H9 (cell line): Measurements from ENCODE around the gene TAF4B. TPM values are rescaled to one million over a fixed set of nuclear protein-coding genes. Genes with fewer than 3 reads are reported as not detected.

Experiments used
- DNase-seq: peaks from one replicate; pipeline ENCODE4 v3.0.0-alpha.2; 2017
- H2AFZ ChIP-seq: one replicate; pipeline ENCODE4 v1.6.1; 2013; ENCODE audit warnings: mild to moderate bottlenecking, low read length, control low read depth, moderate library complexity
- H2AK5ac ChIP-seq: 2 replicates; pipeline ENCODE4 v1.6.1; 2013; ENCODE audit warnings: low read length, control low read depth, mixed read lengths; ENCODE audit not compliant: insufficient read length
- H2BK120ac ChIP-seq: one replicate; pipeline ENCODE4 v1.6.1; 2013; ENCODE audit warnings: low read depth, mild to moderate bottlenecking, low read length, control low read depth, inconsistent platforms; ENCODE audit not compliant: poor library complexity, severe bottlenecking
- H2BK12ac ChIP-seq: 2 replicates; pipeline ENCODE4 v1.6.1; 2013; ENCODE audit warnings: low read length, control low read depth, mixed read lengths, low read depth; ENCODE audit not compliant: insufficient read length
- H2BK15ac ChIP-seq: 2 replicates; pipeline ENCODE4 v1.6.1; 2013; ENCODE audit warnings: low read depth, low read length, control low read depth
- H2BK20ac ChIP-seq: one replicate; pipeline ENCODE4 v1.6.1; 2013; ENCODE audit warnings: low read depth, mild to moderate bottlenecking, low read length, control low read depth, inconsistent platforms; ENCODE audit not compliant: poor library complexity, severe bottlenecking
- H2BK5ac ChIP-seq: 2 replicates; pipeline ENCODE4 v1.6.1; 2013; ENCODE audit warnings: low read length, control low read depth, mixed read lengths; ENCODE audit not compliant: insufficient read length
- H3K14ac ChIP-seq: 2 replicates; pipeline ENCODE4 v1.6.1; 2013; ENCODE audit warnings: low read length, control low read depth; ENCODE audit not compliant: insufficient read depth
- H3K18ac ChIP-seq: 2 replicates; pipeline ENCODE4 v1.6.1; 2013; ENCODE audit warnings: low read depth, mild to moderate bottlenecking, mixed read lengths, low read length, control low read depth; ENCODE audit not compliant: insufficient read length
- H3K23ac ChIP-seq: 2 replicates; pipeline ENCODE4 v1.6.1; 2013; ENCODE audit warnings: low read length, control low read depth, mixed read lengths, low read depth; ENCODE audit not compliant: insufficient read length
- H3K23me2 ChIP-seq: 2 replicates; pipeline ENCODE4 v1.6.1; 2013; ENCODE audit warnings: low read depth, mild to moderate bottlenecking, mixed read lengths, low read length, control low read depth; ENCODE audit not compliant: insufficient read length, poor library complexity, severe bottlenecking
- H3K27ac ChIP-seq: 2 replicates; pipeline ENCODE4 v1.5.1; 2013; ENCODE audit warnings: low read length, control low read depth, mixed read lengths, low read depth; ENCODE audit not compliant: insufficient read length
- H3K27me3 ChIP-seq: 2 replicates; pipeline ENCODE4 v1.6.1; 2013; ENCODE audit warnings: low read length, control low read depth, inconsistent platforms; ENCODE audit not compliant: insufficient read depth
- H3K4ac ChIP-seq: 2 replicates; pipeline ENCODE4 v1.6.1; 2013; ENCODE audit warnings: low read depth, mild to moderate bottlenecking, control low read depth, inconsistent platforms, low read length, moderate library complexity
- H3K4me1 ChIP-seq: 2 replicates; pipeline ENCODE4 v1.6.1; 2013; ENCODE audit warnings: low read length, control low read depth, inconsistent platforms; ENCODE audit not compliant: insufficient read depth
- H3K4me2 ChIP-seq: 2 replicates; pipeline ENCODE4 v1.6.1; 2013; ENCODE audit warnings: low read length, control low read depth, mixed read lengths; ENCODE audit not compliant: insufficient read length, insufficient read depth
- H3K56ac ChIP-seq: 2 replicates; pipeline ENCODE4 v1.6.1; 2013; ENCODE audit warnings: low read depth, mild to moderate bottlenecking, mixed read lengths, low read length, control low read depth; ENCODE audit not compliant: insufficient read length
- H3K79me1 ChIP-seq: 2 replicates; pipeline ENCODE4 v1.6.1; 2013; ENCODE audit warnings: low read depth, mild to moderate bottlenecking, moderate library complexity, low read length, control low read depth, inconsistent platforms; ENCODE audit not compliant: insufficient read depth, poor library complexity, severe bottlenecking
- H3K79me2 ChIP-seq: 2 replicates; pipeline ENCODE4 v1.6.1; 2013; ENCODE audit warnings: low read length, control low read depth, inconsistent platforms; ENCODE audit not compliant: insufficient read depth
- H3K9ac ChIP-seq: 2 replicates; pipeline ENCODE4 v1.6.1; 2013; ENCODE audit warnings: low read length, control low read depth, mixed read lengths; ENCODE audit not compliant: insufficient read length; ENCODE audit errors: extremely low read depth
- H3K9me3 ChIP-seq: one replicate; pipeline ENCODE4 v1.6.1; 2013; ENCODE audit warnings: low read depth, low read length, inconsistent platforms; ENCODE audit not compliant: control insufficient read depth
- H3T11ph ChIP-seq: one replicate; pipeline ENCODE4 v1.6.1; 2013; ENCODE audit warnings: mild to moderate bottlenecking, low read length, control low read depth, inconsistent platforms
- H4K20me1 ChIP-seq: one replicate; pipeline ENCODE4 v1.6.1; 2013; ENCODE audit not compliant: control insufficient read depth, insufficient read length, insufficient read depth
- H4K5ac ChIP-seq: 2 replicates; pipeline ENCODE4 v1.6.1; 2013; ENCODE audit warnings: low read depth, mild to moderate bottlenecking, mixed read lengths, low read length, control low read depth; ENCODE audit not compliant: insufficient read length
- H4K8ac ChIP-seq: replicated peaks from 2 replicates; pipeline ENCODE4 v1.6.1; 2013; ENCODE audit warnings: low read length, control low read depth, mixed read lengths, low read depth; ENCODE audit not compliant: insufficient read length
- H4K91ac ChIP-seq: 2 replicates; pipeline ENCODE4 v1.6.1; 2013; ENCODE audit warnings: low read depth, mild to moderate bottlenecking, moderate library complexity, mixed read lengths, low read length, control low read depth; ENCODE audit not compliant: insufficient read length
- H3K27ac Mint-ChIP-seq, 3 experiments: 2 replicates in 2 of 3; 3 replicates in 1 of 3; pipeline ENCODE4 v1.8.0; 2020 to 2021; ENCODE audit warnings: mixed read lengths in 3 of 3, mild to moderate bottlenecking in 1 of 3, moderate library complexity in 1 of 3
- H3K27me3 Mint-ChIP-seq: 2 replicates; pipeline ENCODE4 v1.8.0; 2021; ENCODE audit warnings: low read depth, mild to moderate bottlenecking, moderate library complexity, mixed read lengths
- H3K36me3 Mint-ChIP-seq, 3 experiments: 2 replicates in 2 of 3; 3 replicates in 1 of 3; pipeline ENCODE4 v1.8.0; 2020 to 2021; ENCODE audit warnings: low read depth in 3 of 3, mixed read lengths in 3 of 3; ENCODE audit not compliant: insufficient read depth in 1 of 3
- H3K4me1 Mint-ChIP-seq, 2 experiments: 2 replicates each; pipeline ENCODE4 v1.8.0; 2020; ENCODE audit warnings: mixed read lengths in 2 of 2
- H3K4me3 Mint-ChIP-seq, 2 experiments: 2 replicates in 1 of 2; 3 replicates in 1 of 2; pipeline ENCODE4 v1.8.0; 2020 to 2021; ENCODE audit warnings: mild to moderate bottlenecking in 2 of 2, mixed read lengths in 2 of 2, moderate library complexity in 1 of 2
- H3K9me3 Mint-ChIP-seq, 2 experiments: 2 replicates in 1 of 2; 3 replicates in 1 of 2; pipeline ENCODE4 v1.8.0; 2020; ENCODE audit warnings: mild to moderate bottlenecking in 2 of 2, mixed read lengths in 2 of 2, moderate library complexity in 1 of 2
- WGBS: extraction: QIAGEN DNeasy Blood & Tissue Kit; methylation state at CpG from one replicate; pipeline ENCODE4 v1.1.7; 2013; ENCODE audit warnings: missing lambda C conversion rate, low lambda C conversion rate, mixed read lengths; ENCODE audit not compliant: insufficient read length; ENCODE audit errors: extremely low coverage; 5-methylcytosine and 5-hydroxymethylcytosine counted together
- total RNA-seq: library from RNA; stranded (reverse); gene quantifications from 2 replicates; pipeline ENCODE4 v1.2.1, GENCODE V29; 2021
- TF ChIP-seq, protein P1 (sequence below): fragments of 200-600 bp; sonication (generic); conservative IDR thresholded peaks from 3 replicates; pipeline ENCODE4 v1.8.0; 2021; ENCODE audit warnings: antibody characterized with exemption, mild to moderate bottlenecking

Gene TAF4B
- total RNA-seq, 1 experiment from 2014 or later: 19.8 TPM

DNA sequence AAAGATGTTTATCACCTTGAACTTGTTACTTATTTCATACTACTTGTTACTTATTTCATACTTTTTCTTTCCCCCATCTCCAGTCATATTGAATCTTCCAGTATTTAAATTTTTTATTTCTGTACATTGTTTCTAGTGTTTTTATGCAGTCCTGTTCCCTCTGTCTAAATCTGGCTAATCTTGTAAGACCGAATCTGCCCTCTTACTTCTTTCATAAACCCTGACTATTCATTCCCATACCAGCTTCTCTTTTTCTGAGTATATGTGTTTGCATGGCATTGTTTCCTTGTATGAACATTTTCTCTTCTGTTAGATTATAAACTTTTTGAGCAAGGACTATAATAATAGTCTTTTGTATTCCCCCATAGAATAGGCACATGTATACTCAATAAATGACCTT is 131.7 kb downstream of the TAF4B start:
- no peak overlapping the region for H3K9ac ChIP-seq
- H2BK5ac ChIP-seq: no peak overlapping the region
- no peak overlapping the region for H2BK120ac ChIP-seq
- WGBS: no CpG with 5 or more reads among the region's 1 CpG
- no peak overlapping the region for H4K91ac ChIP-seq
- H2BK15ac ChIP-seq: no peak overlapping the region
- Mint-ChIP-seq H3K4me3 (no peak overlapping the region), H3K36me3 (peaks cover 4 to 13% (median 11%) of the 10 kb centered on the region in 3 experiments; a peak in 5 of 7 replicates), H3K9me3 (no peaks in the 10 kb centered on the region), H3K27ac (no peak overlapping the region), H3K27me3 (no peaks in the 10 kb centered on the region), H3K4me1 (no peaks in the 10 kb centered on the region)
- no peak overlapping the region for H3K23ac ChIP-seq
- no peak for DNase-seq
- no peak overlapping the region for H3K4me2 ChIP-seq
- H3K79me2 ChIP-seq: no peaks in the 10 kb centered on the region
- no peaks in the 10 kb centered on the region for H3K79me1 ChIP-seq
- H4K20me1 ChIP-seq: no peaks in the 10 kb centered on the region
- no peaks in the 10 kb centered on the region for H3K27me3 ChIP-seq
- H2BK20ac ChIP-seq: no peak overlapping the region
- no peaks in the 10 kb centered on the region for H3K4me1 ChIP-seq
- no peak overlapping the region for H2AFZ ChIP-seq
- H3K9me3 ChIP-seq: no peaks in the 10 kb centered on the region
- H3K56ac ChIP-seq: no peak overlapping the region
- no peak overlapping the region for H4K5ac ChIP-seq
- no peak overlapping the region for H3T11ph ChIP-seq
- TF ChIP-seq, protein P1, sequence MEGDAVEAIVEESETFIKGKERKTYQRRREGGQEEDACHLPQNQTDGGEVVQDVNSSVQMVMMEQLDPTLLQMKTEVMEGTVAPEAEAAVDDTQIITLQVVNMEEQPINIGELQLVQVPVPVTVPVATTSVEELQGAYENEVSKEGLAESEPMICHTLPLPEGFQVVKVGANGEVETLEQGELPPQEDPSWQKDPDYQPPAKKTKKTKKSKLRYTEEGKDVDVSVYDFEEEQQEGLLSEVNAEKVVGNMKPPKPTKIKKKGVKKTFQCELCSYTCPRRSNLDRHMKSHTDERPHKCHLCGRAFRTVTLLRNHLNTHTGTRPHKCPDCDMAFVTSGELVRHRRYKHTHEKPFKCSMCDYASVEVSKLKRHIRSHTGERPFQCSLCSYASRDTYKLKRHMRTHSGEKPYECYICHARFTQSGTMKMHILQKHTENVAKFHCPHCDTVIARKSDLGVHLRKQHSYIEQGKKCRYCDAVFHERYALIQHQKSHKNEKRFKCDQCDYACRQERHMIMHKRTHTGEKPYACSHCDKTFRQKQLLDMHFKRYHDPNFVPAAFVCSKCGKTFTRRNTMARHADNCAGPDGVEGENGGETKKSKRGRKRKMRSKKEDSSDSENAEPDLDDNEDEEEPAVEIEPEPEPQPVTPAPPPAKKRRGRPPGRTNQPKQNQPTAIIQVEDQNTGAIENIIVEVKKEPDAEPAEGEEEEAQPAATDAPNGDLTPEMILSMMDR: no peak
- no peak overlapping the region for H3K14ac ChIP-seq
- no peak overlapping the region for H3K18ac ChIP-seq
- no peak overlapping the region for H3K27ac ChIP-seq
- H3K4ac ChIP-seq: no peak overlapping the region
- no peak overlapping the region for H4K8ac ChIP-seq
- no peaks in the 10 kb centered on the region for H3K23me2 ChIP-seq
- no peak overlapping the region for H2AK5ac ChIP-seq
- no peak overlapping the region for H2BK12ac ChIP-seq
